HG02885 (cell line): ENCODE data around the gene ATP5MG.

Experiments
- ATAC-seq: cut with Tn5 transposase; IDR thresholded peaks from one replicate; pipeline ENCODE4 v1.9.1; 2021; ENCODE audit warnings: mild to moderate bottlenecking; ENCODE audit not compliant: unreplicated experiment, poor library complexity

ATP5MG gene

GRCh38 chr11:118401151-118401879, at the start of gene ATP5MG:
ATP5MG (plus strand) TSS chr11:118401606; CDS start chr11:118401666, 60 bp downstream.
- peak; percentile 68 for ATAC-seq

- ATAC-seq, result no peak
Observed at GRCh38 chr11:118353084-118353710, 48.2 kb upstream of the ATP5MG start.

- ATAC-seq, result no peak
Observed at GRCh38 chr11:118358071-118358470, 43.3 kb upstream of the ATP5MG start.

- ATAC-seq, result peak; percentile 96
Observed at GRCh38 chr11:118359295-118359958, 42.0 kb upstream of the ATP5MG start, which contains the start of gene UBE4A. UBE4A (plus strand) TSS chr11:118359600; CDS start chr11:118365081, 5,481 bp downstream.

- ATAC-seq, result no peak
Observed at GRCh38 chr11:118364956-118365615, 36.3 kb upstream of the ATP5MG start.

- ATAC-seq, result no peak
Observed at GRCh38 chr11:118366287-118366686, 35.1 kb upstream of the ATP5MG start.

GRCh38 chr11:118370774-118371173, 30.6 kb upstream of the ATP5MG start:
- no peak for ATAC-seq

DNA sequence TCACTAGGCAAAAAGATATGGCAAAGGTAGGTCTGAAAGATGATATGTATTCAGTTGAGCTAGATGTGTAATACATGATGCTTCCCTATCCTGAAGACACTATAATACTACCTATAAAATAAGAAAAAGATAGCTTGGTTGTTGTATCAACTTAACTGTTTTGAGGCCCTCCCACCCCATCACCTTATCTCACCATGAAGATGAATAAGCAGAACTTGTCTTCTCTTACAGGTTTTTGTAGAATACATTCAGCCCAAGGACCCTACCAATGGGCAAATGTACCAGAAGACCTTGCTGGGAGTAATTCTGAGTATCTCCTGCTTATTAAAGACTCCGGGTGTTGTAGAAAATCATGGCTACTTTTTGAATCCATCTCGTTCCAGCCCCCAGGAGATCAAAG, 28.1 kb upstream of the ATP5MG start:
- ATAC-seq, result no peak

DNA sequence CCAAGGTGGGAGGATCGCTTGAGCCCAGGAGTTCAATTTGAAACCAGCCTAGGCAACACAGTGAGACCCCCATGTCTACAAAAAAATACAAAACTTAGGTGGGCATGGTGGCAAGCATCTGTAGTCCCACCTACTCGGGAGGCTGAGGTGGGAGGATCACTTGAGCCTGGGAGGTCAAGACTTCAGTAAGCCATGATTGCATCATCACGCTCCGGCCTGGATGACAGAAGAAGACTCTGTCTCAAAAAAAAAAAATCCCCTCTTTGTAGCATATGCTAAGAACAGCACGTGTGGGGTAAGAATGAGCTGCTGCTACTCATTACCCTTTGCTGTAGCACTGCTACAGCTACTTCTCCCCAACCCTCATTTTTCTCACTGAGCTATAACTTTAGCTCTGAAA, 27.5 kb upstream of the ATP5MG start:
- ATAC-seq, result no peak

DNA sequence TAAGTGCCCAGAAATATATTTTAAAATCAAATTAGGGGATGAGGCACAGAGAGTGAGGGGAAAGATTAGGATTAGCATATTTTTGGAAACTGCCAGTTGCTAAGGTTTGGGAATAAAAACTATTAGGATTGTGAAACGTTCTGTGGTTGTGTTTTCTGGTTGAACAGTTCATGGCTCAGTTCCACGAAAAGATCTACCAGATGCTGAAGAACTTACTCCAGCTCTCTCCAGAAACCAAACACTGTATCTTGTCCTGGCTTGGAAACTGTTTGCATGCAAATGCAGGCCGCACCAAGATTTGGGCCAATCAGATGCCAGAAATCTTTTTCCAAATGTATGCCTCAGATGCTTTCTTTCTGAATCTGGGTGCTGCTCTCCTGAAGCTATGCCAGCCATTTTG, 26.7 kb upstream of the ATP5MG start:
- no peak for ATAC-seq

- ATAC-seq, result no peak
Observed at GRCh38 chr11:118375978-118376377, 25.4 kb upstream of the ATP5MG start.

GRCh38 chr11:118379497-118379896, 21.9 kb upstream of the ATP5MG start:
- ATAC-seq, result no peak

- ATAC-seq, result no peak
Observed at GRCh38 chr11:118380571-118380970, 20.8 kb upstream of the ATP5MG start.

GRCh38 chr11:118382954-118383353, 18.5 kb upstream of the ATP5MG start:
- no peak for ATAC-seq

GRCh38 chr11:118383657-118384056, 17.7 kb upstream of the ATP5MG start:
- no peak for ATAC-seq

DNA sequence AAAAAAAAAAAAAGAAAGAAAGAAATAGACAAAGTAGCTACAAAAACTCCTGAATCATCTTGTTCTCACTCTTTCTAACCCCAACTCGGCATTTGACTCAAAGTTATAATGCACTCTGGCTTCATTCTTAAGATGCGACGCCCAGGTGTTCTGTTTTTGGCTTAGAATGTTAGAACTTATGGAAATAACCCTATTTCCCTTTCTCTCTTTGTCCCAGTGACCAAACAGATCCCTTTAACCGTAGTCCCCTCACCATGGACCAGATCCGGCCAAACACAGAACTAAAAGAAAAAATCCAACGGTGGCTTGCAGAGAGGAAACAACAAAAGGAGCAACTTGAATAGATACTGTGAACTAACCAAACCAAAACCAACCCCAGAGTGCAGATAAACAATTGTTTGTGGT, 5.3 kb upstream of the ATP5MG start:
- no peak for ATAC-seq

- ATAC-seq, result no peak
Observed at GRCh38 chr11:118397448-118397847, 4.0 kb upstream of the ATP5MG start.

DNA sequence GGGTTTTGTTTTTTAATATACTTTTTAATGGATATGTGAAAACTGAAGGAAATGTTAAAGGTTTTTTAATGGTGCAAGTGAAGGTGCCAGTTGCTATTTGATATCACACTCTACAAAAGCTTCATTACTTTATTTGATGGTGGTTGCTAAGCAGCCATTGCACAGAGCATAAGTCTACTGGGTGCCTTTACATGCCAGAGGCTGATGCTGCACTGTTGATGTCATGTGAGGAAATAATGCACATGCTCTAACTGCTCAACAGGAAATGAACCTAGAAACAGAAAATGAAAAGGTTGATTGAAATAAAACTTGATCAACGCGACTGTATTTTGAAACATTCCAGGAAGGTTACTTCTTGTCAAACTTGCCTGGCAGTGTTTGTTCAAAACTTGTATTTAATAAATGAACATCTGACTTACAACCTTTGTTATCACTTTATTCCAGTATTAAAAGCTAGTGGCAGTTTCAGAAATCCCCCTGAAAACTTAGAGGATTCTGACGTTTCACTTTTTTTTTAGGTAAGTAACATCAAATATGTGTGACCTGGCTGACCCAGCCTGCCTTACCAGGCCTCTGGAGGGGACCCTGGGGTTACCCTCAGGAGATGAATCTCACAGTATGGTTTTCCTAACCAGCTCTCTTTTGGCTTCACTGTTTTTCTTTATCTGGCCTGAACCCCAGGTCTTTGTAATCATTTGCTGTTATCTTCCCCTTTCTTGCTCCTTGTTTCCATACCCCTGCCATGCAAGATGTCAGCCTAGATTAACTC, 2.4 kb upstream of the ATP5MG start:
- ATAC-seq, result no peak

DNA sequence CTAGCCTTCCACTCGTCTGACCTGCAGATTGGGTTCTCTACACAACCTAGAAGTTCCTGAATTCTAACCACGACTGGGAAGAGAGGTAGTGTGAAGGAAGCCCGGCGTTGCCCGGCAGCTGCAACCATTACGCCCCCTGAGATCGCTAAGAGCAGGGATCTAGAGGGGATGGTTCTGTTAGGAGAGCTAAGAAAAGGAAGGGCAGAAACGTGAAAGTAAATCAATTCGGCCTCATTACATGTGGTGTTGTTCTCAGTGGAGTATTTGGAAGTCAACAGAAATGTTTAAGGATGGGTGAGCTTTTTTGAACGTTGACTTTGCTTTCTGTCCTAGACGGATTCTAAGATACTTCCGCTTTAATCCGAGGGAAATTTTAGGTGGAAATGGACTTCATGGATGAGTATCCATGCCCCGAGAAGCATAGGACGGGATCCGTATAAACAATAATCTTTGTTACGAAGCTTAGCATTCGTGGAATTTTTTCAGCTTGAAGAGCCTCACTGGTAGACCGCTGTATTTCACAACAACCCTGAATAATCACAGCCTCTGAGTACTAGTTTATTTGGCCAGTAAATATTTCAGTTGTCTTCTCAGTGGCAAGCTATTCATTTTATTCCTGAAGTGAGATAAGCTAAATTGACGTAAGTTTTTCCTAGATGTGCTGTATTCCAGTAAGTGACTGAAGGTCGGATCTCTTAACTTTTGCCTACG, 629 bp downstream of the ATP5MG start:
- ATAC-seq, result peak; percentile 26
